Gastrocnemius medialis (tissue), 4 donors: ENCODE measurements around the gene GTF2E1.
"Not testable (repeated sequence)": the region's sequence is repeated elsewhere in the genome, so short reads cannot be mapped to it uniquely, and the experiment has no call there.

Experiments used
- POLR2A ChIP-seq, 2 donors: fragments of 450-650 bp; IDR thresholded peaks; one replicate each; pipeline ENCODE4 v1.6.1; 2017; ENCODE audit warnings: antibody characterized with exemption in 2 of 2, mild to moderate bottlenecking in 2 of 2, moderate library complexity in 2 of 2
- TF ChIP-seq, protein P1 (sequence below), 5 experiments: fragments of 450-650 bp in 3 of 5; fragments of 200-600 bp in 2 of 5; sonication (generic) in 2 of 5; IDR thresholded peaks in 4 of 5; conservative IDR thresholded peaks in 1 of 5; 1 replicate in 4 of 5; 2 replicates in 1 of 5; pipeline ENCODE4 v1.5.1; 2016 to 2019; ENCODE audit warnings: antibody characterized with exemption in 5 of 5, mild to moderate bottlenecking in 3 of 5, moderate library complexity in 3 of 5

- TF ChIP-seq, protein P1, sequence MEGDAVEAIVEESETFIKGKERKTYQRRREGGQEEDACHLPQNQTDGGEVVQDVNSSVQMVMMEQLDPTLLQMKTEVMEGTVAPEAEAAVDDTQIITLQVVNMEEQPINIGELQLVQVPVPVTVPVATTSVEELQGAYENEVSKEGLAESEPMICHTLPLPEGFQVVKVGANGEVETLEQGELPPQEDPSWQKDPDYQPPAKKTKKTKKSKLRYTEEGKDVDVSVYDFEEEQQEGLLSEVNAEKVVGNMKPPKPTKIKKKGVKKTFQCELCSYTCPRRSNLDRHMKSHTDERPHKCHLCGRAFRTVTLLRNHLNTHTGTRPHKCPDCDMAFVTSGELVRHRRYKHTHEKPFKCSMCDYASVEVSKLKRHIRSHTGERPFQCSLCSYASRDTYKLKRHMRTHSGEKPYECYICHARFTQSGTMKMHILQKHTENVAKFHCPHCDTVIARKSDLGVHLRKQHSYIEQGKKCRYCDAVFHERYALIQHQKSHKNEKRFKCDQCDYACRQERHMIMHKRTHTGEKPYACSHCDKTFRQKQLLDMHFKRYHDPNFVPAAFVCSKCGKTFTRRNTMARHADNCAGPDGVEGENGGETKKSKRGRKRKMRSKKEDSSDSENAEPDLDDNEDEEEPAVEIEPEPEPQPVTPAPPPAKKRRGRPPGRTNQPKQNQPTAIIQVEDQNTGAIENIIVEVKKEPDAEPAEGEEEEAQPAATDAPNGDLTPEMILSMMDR (IDR thresholded peaks at IDR 0.05 in 4 of 5, conservative IDR thresholded peaks at IDR 0.05 in 1 of 5): not testable (repeated sequence)
- not testable (repeated sequence) for TF ChIP-seq POLR2A (IDR thresholded peaks at IDR 0.05)
These were observed 23.2 kb upstream of the GTF2E1 start for GRCh38 chr3:120719167-120719834.
